Measurements from ENCODE around the gene TACR2. TPM values are rescaled to one million over a fixed set of nuclear protein-coding genes. Genes with fewer than 3 reads are reported as not detected.
A peak's percentile ranks its signal among the peaks of the same experiment; 100 is the strongest.
"Not testable (repeated sequence)": the region's sequence is repeated elsewhere in the genome, so short reads cannot be mapped to it uniquely, and the experiment has no call there.

TACR2 gene
- total RNA-seq, 4 donors from 2014 or later, result 0.25 to 1.2 (median 0.63) TPM

DNA sequence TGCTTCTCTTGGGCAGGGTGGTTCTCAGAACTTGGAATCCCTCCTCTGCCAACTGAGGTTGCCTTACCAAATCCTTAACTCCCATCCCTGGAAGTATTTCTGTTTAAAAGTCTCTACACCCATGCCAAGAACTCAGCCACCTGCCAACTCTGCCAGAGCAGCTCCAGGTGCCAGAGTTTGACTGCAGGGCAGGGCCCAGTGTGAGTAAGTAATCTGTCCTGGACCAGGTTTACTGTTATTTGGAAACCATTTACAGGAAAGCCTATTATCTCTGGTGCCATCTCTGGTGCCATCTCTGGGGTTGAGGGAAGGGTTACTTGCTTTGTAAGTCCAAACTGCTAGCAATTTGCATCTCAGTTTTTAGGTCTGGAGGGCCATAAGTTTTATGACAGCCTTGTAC is 37.1 kb upstream of the TACR2 start:
- no peak overlapping the region for H3K4me3 ChIP-seq
- H3K27ac ChIP-seq, result no peak overlapping the region
- H3K9me3 ChIP-seq, result no peaks in the 10 kb centered on the region
- H3K27me3 ChIP-seq, result peaks cover 8% of the 10 kb centered on the region
- H3K36me3 ChIP-seq, result no peaks in the 10 kb centered on the region
- TF ChIP-seq POLR2AphosphoS5 (IDR thresholded peaks at IDR 0.05) (no peak), POLR2A (IDR thresholded peaks at IDR 0.05) (no peak), EP300 (IDR thresholded peaks at IDR 0.05) (no peak)
- TF ChIP-seq, protein P1, sequence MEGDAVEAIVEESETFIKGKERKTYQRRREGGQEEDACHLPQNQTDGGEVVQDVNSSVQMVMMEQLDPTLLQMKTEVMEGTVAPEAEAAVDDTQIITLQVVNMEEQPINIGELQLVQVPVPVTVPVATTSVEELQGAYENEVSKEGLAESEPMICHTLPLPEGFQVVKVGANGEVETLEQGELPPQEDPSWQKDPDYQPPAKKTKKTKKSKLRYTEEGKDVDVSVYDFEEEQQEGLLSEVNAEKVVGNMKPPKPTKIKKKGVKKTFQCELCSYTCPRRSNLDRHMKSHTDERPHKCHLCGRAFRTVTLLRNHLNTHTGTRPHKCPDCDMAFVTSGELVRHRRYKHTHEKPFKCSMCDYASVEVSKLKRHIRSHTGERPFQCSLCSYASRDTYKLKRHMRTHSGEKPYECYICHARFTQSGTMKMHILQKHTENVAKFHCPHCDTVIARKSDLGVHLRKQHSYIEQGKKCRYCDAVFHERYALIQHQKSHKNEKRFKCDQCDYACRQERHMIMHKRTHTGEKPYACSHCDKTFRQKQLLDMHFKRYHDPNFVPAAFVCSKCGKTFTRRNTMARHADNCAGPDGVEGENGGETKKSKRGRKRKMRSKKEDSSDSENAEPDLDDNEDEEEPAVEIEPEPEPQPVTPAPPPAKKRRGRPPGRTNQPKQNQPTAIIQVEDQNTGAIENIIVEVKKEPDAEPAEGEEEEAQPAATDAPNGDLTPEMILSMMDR (IDR thresholded peaks at IDR 0.05), result no peak
- DNase-seq (ENCODE audit: low spot score in 2 of 2), result peak in 1 of 2 donors; percentile 56
- H3K4me1 ChIP-seq, result peaks cover 60% of the 10 kb centered on the region

DNA sequence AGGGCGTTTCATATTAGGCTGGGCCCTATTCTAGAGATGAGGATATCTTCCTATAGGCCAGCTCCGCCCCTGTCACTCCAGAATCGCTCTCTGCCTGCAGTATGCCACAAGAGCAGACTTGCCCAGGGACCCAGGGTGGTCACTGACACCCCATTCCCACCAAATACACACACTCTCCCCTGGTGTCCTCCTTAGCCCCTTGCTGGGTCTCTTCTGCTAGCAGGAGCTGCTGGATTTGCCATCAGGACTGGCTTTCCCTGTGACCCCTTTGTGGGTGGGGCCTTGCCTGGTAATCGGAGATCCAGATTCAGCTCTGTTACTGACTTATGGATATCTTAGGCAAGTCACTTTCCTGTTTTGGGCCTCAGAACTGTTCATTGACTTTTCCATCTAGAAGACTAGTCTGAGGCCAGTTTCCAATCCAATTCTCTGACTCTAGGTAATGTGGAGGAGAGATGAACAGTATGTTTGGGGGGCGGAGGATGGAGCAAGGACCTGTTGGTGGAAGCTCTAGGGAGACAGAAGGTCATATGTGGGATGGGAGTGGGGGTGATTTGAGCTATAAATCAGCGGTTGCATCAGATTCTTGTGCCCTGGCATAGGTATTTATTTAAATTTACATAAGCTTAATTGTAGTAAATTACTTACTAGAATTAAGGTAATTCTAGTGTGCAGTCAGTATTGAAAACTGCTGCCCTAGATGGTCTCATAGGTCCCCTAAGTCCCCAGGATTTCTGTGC is 36.1 kb upstream of the TACR2 start:
- H3K27ac ChIP-seq, result no peak overlapping the region
- H3K4me1 ChIP-seq, result peaks cover 54% of the 10 kb centered on the region
- H3K9me3 ChIP-seq, result no peaks in the 10 kb centered on the region
- no peaks in the 10 kb centered on the region for H3K36me3 ChIP-seq
- peaks cover 8% of the 10 kb centered on the region for H3K27me3 ChIP-seq
- WGBS, result 74% methylated on average over 6 of the region's 6 CpGs
- peak in 1 of 2 donors; percentile 20 for DNase-seq (ENCODE audit: low spot score in 2 of 2)
- TF ChIP-seq POLR2A (IDR thresholded peaks at IDR 0.05) (no peak), EP300 (IDR thresholded peaks at IDR 0.05) (no peak), POLR2AphosphoS5 (IDR thresholded peaks at IDR 0.05) (no peak)
- TF ChIP-seq, protein P1 (IDR thresholded peaks at IDR 0.05), result no peak
- no peak overlapping the region for H3K4me3 ChIP-seq

DNA sequence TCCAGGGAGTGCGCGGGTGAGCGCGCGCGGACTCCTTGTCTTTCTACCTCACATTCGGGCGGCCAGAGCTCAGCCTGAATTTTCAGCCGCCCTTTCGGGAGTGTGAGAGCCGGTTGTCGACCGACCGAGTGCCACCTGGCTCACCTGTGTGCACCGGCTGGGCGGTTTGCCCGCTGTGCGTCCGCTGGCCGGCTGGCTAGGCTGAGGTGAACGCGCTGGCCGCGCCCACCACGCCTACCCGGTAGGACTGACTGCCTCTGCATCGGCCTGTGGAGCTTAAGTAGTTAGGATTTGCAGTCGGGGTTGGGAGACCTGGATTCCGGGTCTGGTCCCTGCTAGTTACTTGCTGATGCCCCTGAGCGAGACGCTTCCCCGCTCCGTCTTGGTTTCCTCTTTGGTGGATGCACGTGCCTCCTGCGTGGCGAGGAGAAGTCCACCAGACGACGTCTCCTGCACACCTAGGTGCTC is 35.1 kb upstream of the TACR2 start:
- no peaks in the 10 kb centered on the region for H3K36me3 ChIP-seq
- H3K27ac ChIP-seq, result peak overlapping the region; percentile 59
- DNase-seq (ENCODE audit: low spot score in 2 of 2), result peak in 1 of 2 donors; percentile 57
- peaks cover 58% of the 10 kb centered on the region for H3K4me1 ChIP-seq
- H3K27me3 ChIP-seq, result peaks cover 8% of the 10 kb centered on the region
- H3K9me3 ChIP-seq, result no peaks in the 10 kb centered on the region
- no peak for TF ChIP-seq POLR2AphosphoS5 (IDR thresholded peaks at IDR 0.05)
- TF ChIP-seq EP300 (IDR thresholded peaks at IDR 0.05), result no peak
- no peak for TF ChIP-seq POLR2A (IDR thresholded peaks at IDR 0.05)
- TF ChIP-seq, protein P1 (IDR thresholded peaks at IDR 0.05), result no peak
- 39% methylated on average over 11 of the region's 38 CpGs for WGBS
- H3K4me3 ChIP-seq, result peak overlapping the region; percentile 69

DNA sequence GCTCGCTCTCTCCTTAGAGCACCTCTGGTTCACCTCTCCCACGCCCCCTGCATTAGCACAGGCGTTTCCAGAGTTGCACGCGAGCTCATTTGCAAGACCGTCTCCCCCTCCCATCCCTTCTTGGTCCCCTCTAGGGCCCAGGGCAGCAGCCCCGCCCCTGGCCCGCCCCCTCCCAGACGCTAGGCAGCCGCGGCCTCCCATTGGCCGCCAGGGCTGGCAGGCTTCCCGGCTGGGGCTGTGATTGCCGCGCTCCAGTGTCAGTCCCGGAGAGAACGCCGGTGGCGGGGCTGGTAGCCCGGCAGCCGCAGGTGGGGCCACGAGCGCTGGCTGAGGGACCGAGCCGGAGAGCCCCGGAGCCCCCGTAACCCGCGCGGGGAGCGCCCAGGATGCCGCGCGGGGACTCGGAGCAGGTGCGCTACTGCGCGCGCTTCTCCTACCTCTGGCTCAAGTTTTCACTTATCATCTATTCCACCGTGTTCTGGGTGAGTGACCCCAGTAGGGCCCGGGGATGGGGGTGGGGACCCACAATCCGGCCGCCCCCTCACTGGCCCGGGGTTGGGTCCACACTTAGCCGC is 34.6 kb upstream of the TACR2 start, which contains the start of gene TSPAN15:
Gene TSPAN15, plus strand, starts transcription at position 257 of the 575 bp plus-strand sequence. Its CDS starts 130 bp downstream, at position 387.
- peaks cover 8% of the 10 kb centered on the region for H3K27me3 ChIP-seq
- no peaks in the 10 kb centered on the region for H3K36me3 ChIP-seq
- peak in 1 of 2 donors; percentile 84 for DNase-seq (ENCODE audit: low spot score in 2 of 2)
- TF ChIP-seq, protein P1 (IDR thresholded peaks at IDR 0.05), result no peak
- TF ChIP-seq POLR2A (IDR thresholded peaks at IDR 0.05) (no peak), POLR2AphosphoS5 (IDR thresholded peaks at IDR 0.05) (no peak), EP300 (IDR thresholded peaks at IDR 0.05) (no peak)
- peak within 1 kb of the TSS; percentile 69 for H3K4me3 ChIP-seq
- peak within 1 kb of the TSS; percentile 59 for H3K27ac ChIP-seq
- under 1% methylated on average over 26 of the region's 45 CpGs for WGBS
- H3K9me3 ChIP-seq, result no peaks in the 10 kb centered on the region
- peaks cover 59% of the 10 kb centered on the region for H3K4me1 ChIP-seq

GRCh38 chr10:69450395-69450794 is 33.7 kb upstream of the TACR2 start:
- not testable (repeated sequence) for H3K27me3 ChIP-seq; H3K36me3 ChIP-seq; H3K4me3 ChIP-seq; H3K9me3 ChIP-seq; H3K27ac ChIP-seq; DNase-seq (ENCODE audit: low spot score in 2 of 2)
- H3K4me1 ChIP-seq, result peaks cover 59% of the 10 kb centered on the region
- whole genome bisulfite sequencing, result 88% methylated on average over 16 of the region's 16 CpGs
